Measurements from ENCODE around the gene B9D1. TPM values are rescaled to one million over a fixed set of nuclear protein-coding genes. Genes with fewer than 3 reads are reported as not detected.

B9D1 gene
- total and polyA plus RNA-seq, 2 donors from 2014 or later, result 32.1 to 67.5 TPM

- FAIRE-seq, result no peak
- DNase-seq, result peak in 2 of 5 donors; percentile 76
- intact Hi-C loops (cut with DNase I), result no loop called here
These were observed 16.2 kb upstream of the B9D1 start, which contains the start of gene MAPK7 for GRCh38 chr17:19378416-19379360. MAPK7 (plus strand) TSS chr17:19378498; CDS start chr17:19378901, 403 bp downstream.

GRCh38 chr17:19377602-19378415 is 15.3 kb upstream of the B9D1 start:
- no peaks in the 10 kb centered on the region for H3K27me3 ChIP-seq (ENCODE audit: control insufficient read depth, insufficient read depth, low read length)
- peak overlapping the region; percentile 95 to 96 for H3K27ac ChIP-seq (ENCODE audit: low read depth in 2 of 2, low read length in 2 of 2)
- intact Hi-C loops (cut with DNase I), result no loop called here
- peaks cover 0 to 10% (median 0%) of the 10 kb centered on the region in 3 donors for H3K4me1 ChIP-seq (ENCODE audit: control insufficient read depth in 2 of 3, insufficient read depth in 2 of 3, low read depth in 1 of 3, low read length in 3 of 3)
- TF ChIP-seq CTCF (IDR thresholded peaks at IDR 0.05; ENCODE audit: borderline replicate concordance, extremely low read depth, insufficient read depth), result peak; percentile 10
- DNase-seq (peak; percentile 99 to 100 (median 99)), FAIRE-seq (peak; percentile 89)
- H3K4me3 ChIP-seq (ENCODE audit: low read length in 3 of 3), result peak overlapping the region; percentile 70 to 89 (median 77)
- peaks cover 10 to 21% (median 14%) of the 10 kb centered on the region in 3 donors for H3K36me3 ChIP-seq (ENCODE audit: control insufficient read depth in 2 of 3, insufficient read depth in 3 of 3, low read length in 3 of 3)
- peak overlapping the region; percentile 63 to 87 (median 71) for H3K9ac ChIP-seq (ENCODE audit: low read length in 3 of 3)
- no peaks in the 10 kb centered on the region for H3K9me3 ChIP-seq (ENCODE audit: control insufficient read depth in 2 of 3, insufficient read depth in 1 of 3, low read length in 3 of 3)

More at GRCh38 chr17:19378416-19379360, 16.2 kb upstream of the B9D1 start, which contains the start of gene MAPK7:
- Histone ChIP-seq H3K27me3 (ENCODE audit: control insufficient read depth, insufficient read depth, low read length) (no peaks in the 10 kb centered on the region), H3K36me3 (ENCODE audit: control insufficient read depth in 2 of 3, insufficient read depth in 3 of 3, low read length in 3 of 3) (peaks cover 10 to 24% (median 20%) of the 10 kb centered on the region in 3 donors), H3K4me1 (ENCODE audit: control insufficient read depth in 2 of 3, insufficient read depth in 2 of 3, low read depth in 1 of 3, low read length in 3 of 3) (peaks cover 0 to 10% (median 0%) of the 10 kb centered on the region in 3 donors), H3K27ac (ENCODE audit: low read depth in 2 of 2, low read length in 2 of 2) (peak within 1 kb of the TSS; percentile 95 to 96), H3K9me3 (ENCODE audit: control insufficient read depth in 2 of 3, insufficient read depth in 1 of 3, low read length in 3 of 3) (no peaks in the 10 kb centered on the region), H3K9ac (ENCODE audit: low read length in 3 of 3) (peak within 1 kb of the TSS; percentile 63 to 87 (median 76)), H3K4me3 (ENCODE audit: low read length in 3 of 3) (peak within 1 kb of the TSS; percentile 70 to 89 (median 77))
- no peak for TF ChIP-seq CTCF (IDR thresholded peaks at IDR 0.05; ENCODE audit: borderline replicate concordance, extremely low read depth, insufficient read depth)

- TF ChIP-seq CTCF (IDR thresholded peaks at IDR 0.05; ENCODE audit: borderline replicate concordance, extremely low read depth, insufficient read depth), result no peak
- peaks cover 0 to 10% (median 0%) of the 10 kb centered on the region in 3 donors for H3K4me1 ChIP-seq (ENCODE audit: control insufficient read depth in 2 of 3, insufficient read depth in 2 of 3, low read depth in 1 of 3, low read length in 3 of 3)
- H3K27ac ChIP-seq (ENCODE audit: low read depth in 2 of 2, low read length in 2 of 2), result peak overlapping the region; percentile 95 to 96
- intact Hi-C loops (cut with DNase I), result no loop called here
- FAIRE-seq, result no peak
- no peaks in the 10 kb centered on the region for H3K27me3 ChIP-seq (ENCODE audit: control insufficient read depth, insufficient read depth, low read length)
- H3K36me3 ChIP-seq (ENCODE audit: control insufficient read depth in 2 of 3, insufficient read depth in 3 of 3, low read length in 3 of 3), result peaks cover 10 to 21% (median 13%) of the 10 kb centered on the region in 3 donors
- DNase-seq, result peak in 2 of 5 donors; percentile 8 to 9
- H3K4me3 ChIP-seq (ENCODE audit: low read length in 3 of 3), result peak overlapping the region; percentile 70 to 89 (median 77)
- H3K9me3 ChIP-seq (ENCODE audit: control insufficient read depth in 2 of 3, insufficient read depth in 1 of 3, low read length in 3 of 3), result no peaks in the 10 kb centered on the region
- peak overlapping the region; percentile 44 to 87 (median 71) for H3K9ac ChIP-seq (ENCODE audit: low read length in 3 of 3)
These were observed 14.3 kb upstream of the B9D1 start for GRCh38 chr17:19376811-19377210.
